GM23338 (cell line): ENCODE data around the gene ZNF653. TPM values are rescaled to one million over a fixed set of nuclear protein-coding genes. Genes with fewer than 3 reads are reported as not detected.

Experiments used
- ATAC-seq: fragments of 200-7000 bp; cut with Tn5 transposase; 3 replicates; pipeline ENCODE4 v1.9.1; 2020
- DNase-seq: peaks from one replicate; pipeline ENCODE4 v3.0.0-alpha.2; 2015; ENCODE audit warnings: low spot score
- H2AFZ ChIP-seq: fragments of 200-600 bp; sonication (generic); 2 replicates; pipeline ENCODE4 v1.8.0; 2016; ENCODE audit warnings: antibody characterized with exemption, mild to moderate bottlenecking, moderate library complexity
- H3F3A ChIP-seq: fragments of 200-600 bp; sonication (generic); replicated peaks from 2 replicates; pipeline ENCODE4 v1.8.0; 2017; ENCODE audit warnings: antibody characterized with exemption, mixed run types, low read depth
- H3K27ac ChIP-seq: fragments of 200-600 bp; sonication (generic); 2 replicates; pipeline ENCODE4 v1.6.1; 2016; ENCODE audit warnings: low read depth
- H3K27me3 ChIP-seq: fragments of 200-600 bp; sonication (generic); 2 replicates; pipeline ENCODE4 v1.8.0; 2016; ENCODE audit warnings: mild to moderate bottlenecking, mixed run types, moderate library complexity; ENCODE audit not compliant: insufficient read depth
- H3K36me3 ChIP-seq: fragments of 200-600 bp; sonication (generic); 2 replicates; pipeline ENCODE4 v1.8.0; 2016; ENCODE audit warnings: mild to moderate bottlenecking; ENCODE audit not compliant: insufficient read depth
- H3K4me1 ChIP-seq: fragments of 200-600 bp; sonication (generic); 2 replicates; pipeline ENCODE4 v1.8.0; 2016; ENCODE audit warnings: mild to moderate bottlenecking, moderate library complexity; ENCODE audit not compliant: insufficient read depth
- H3K4me2 ChIP-seq: fragments of 200-600 bp; sonication (generic); 2 replicates; pipeline ENCODE4 v1.7.1; 2017; ENCODE audit warnings: mixed run types
- H3K4me3 ChIP-seq: fragments of 200-600 bp; sonication (generic); 2 replicates; pipeline ENCODE4 v1.6.1; 2016; ENCODE audit warnings: mixed run types
- H3K79me2 ChIP-seq: fragments of 200-600 bp; sonication (generic); replicated peaks from 2 replicates; pipeline ENCODE4 v1.8.0; 2017; ENCODE audit warnings: mild to moderate bottlenecking; ENCODE audit not compliant: insufficient read depth
- H3K9me2 ChIP-seq: fragments of 200-600 bp; sonication (generic); 2 replicates; pipeline ENCODE4 v1.8.0; 2017; ENCODE audit not compliant: insufficient read depth
- H4K20me1 ChIP-seq: fragments of 200-600 bp; sonication (generic); replicated peaks from 2 replicates; pipeline ENCODE4 v1.8.0; 2017; ENCODE audit warnings: mild to moderate bottlenecking; ENCODE audit not compliant: insufficient read depth
- H3K27ac Mint-ChIP-seq: 2 replicates; pipeline ENCODE4 v1.8.0; 2020; ENCODE audit warnings: inconsistent platforms, mild to moderate bottlenecking, moderate library complexity, mixed read lengths
- H3K27me3 Mint-ChIP-seq: 3 replicates; pipeline ENCODE4 v1.8.0; 2022; ENCODE audit warnings: low read depth, mild to moderate bottlenecking, moderate library complexity, mixed read lengths, inconsistent platforms; ENCODE audit not compliant: insufficient read depth, poor library complexity
- H3K36me3 Mint-ChIP-seq: 3 replicates; pipeline ENCODE4 v1.8.0; 2021; ENCODE audit warnings: low read depth, mild to moderate bottlenecking, inconsistent platforms, moderate library complexity, mixed read lengths
- H3K4me1 Mint-ChIP-seq: 3 replicates; pipeline ENCODE4 v1.8.0; 2020; ENCODE audit warnings: mild to moderate bottlenecking, inconsistent platforms, mixed read lengths
- H3K4me3 Mint-ChIP-seq: 3 replicates; pipeline ENCODE4 v1.8.0; 2021; ENCODE audit warnings: moderate library complexity, mild to moderate bottlenecking, inconsistent platforms, mixed read lengths
- H3K9me3 Mint-ChIP-seq: 3 replicates; pipeline ENCODE4 v1.8.0; 2020; ENCODE audit warnings: moderate library complexity, mild to moderate bottlenecking, inconsistent platforms, mixed read lengths
- CREB1 ChIP-seq: fragments of 250-450 bp; sonication (Bioruptor Pico); IDR thresholded peaks from 2 replicates; pipeline ENCODE4 v1.5.0; 2020; ENCODE audit warnings: low read depth, mild to moderate bottlenecking, moderate library complexity
- CTCF ChIP-seq, 2 experiments: fragments of 200-600 bp in 1 of 2; sonication (generic) in 1 of 2; conservative IDR thresholded peaks; 2 replicates each; pipeline versions ENCODE4 v1.5.1 to v1.6.1; 2016 to 2017; ENCODE audit warnings: antibody characterized with exemption in 2 of 2, low read depth in 2 of 2, mild to moderate bottlenecking in 2 of 2, moderate library complexity in 1 of 2
- ETS1 ChIP-seq: IDR thresholded peaks from 2 replicates; pipeline ENCODE4 v1.6.1; 2016; ENCODE audit warnings: antibody characterized with exemption
- POLR2AphosphoS5 ChIP-seq: IDR thresholded peaks from 2 replicates; pipeline ENCODE4 v1.6.1; 2016; ENCODE audit warnings: antibody characterized with exemption, low read depth
- REST ChIP-seq: IDR thresholded peaks from one replicate; pipeline ENCODE4 v1.6.1; 2018; ENCODE audit warnings: antibody characterized with exemption; ENCODE audit not compliant: unreplicated experiment
- STAT1 ChIP-seq: IDR thresholded peaks from one replicate; pipeline ENCODE4 v1.6.1; 2016; ENCODE audit warnings: antibody characterized with exemption; ENCODE audit not compliant: unreplicated experiment
- ZNF114 ChIP-seq: fragments of 250-450 bp; sonication (Bioruptor Pico); IDR thresholded peaks from 2 replicates; pipeline ENCODE4 v1.5.0; 2020; ENCODE audit warnings: mild to moderate bottlenecking, moderate library complexity
- ZNF462 ChIP-seq: fragments of 250-450 bp; sonication (Bioruptor Pico); IDR thresholded peaks from 2 replicates; pipeline ENCODE4 v1.5.0; 2020; ENCODE audit warnings: mild to moderate bottlenecking, moderate library complexity
- long read RNA-seq: library from polyadenylated mRNA; unstranded; transcript quantifications from one replicate; pipeline ENCODE4 v2.0.0, GENCODE V29; 2020; ENCODE audit not compliant: unreplicated experiment
- polyA plus RNA-seq: library from polyadenylated mRNA; unstranded; fragments of >200 nt; fragmentation: Nextera tagmentation; extraction: Ambion mirVana; gene quantifications from 2 replicates; pipeline ENCODE4 v1.2.1, GENCODE V29; 2016
- total RNA-seq: library from RNA; depleted of rRNA; stranded (reverse); fragments of >200 nt; shearing (Covaris generic); gene quantifications from 2 replicates; pipeline ENCODE4 v1.2.3, GENCODE V29; 2014; rRNA removed

Gene ZNF653
- total RNA-seq (4.9 and 5.3 TPM in 2 replicates), polyA plus RNA-seq (2.5 and 4.1 TPM in 2 replicates)
- long read RNA-seq: 0 reads

GRCh38 chr19:11505504-11506100, at the start of gene ZNF653:
TSS of gene ZNF653 (minus strand) at chr19:11505839. CDS start at chr19:11505786, 53 bp downstream.
- H3K4me3 Mint-ChIP-seq: peak within 1 kb of the TSS; percentile 90
- H3K4me1 Mint-ChIP-seq: peaks cover 8% of the 10 kb centered on the region; the same call in 2 of the 3 replicates
- H3K9me3 Mint-ChIP-seq: no peaks in the 10 kb centered on the region
- Histone ChIP-seq H3K4me1 (peaks cover 6% of the 10 kb centered on the region), H3K36me3 (no peaks in the 10 kb centered on the region), H3K27ac (peak within 1 kb of the TSS; percentile 74; the same call in 1 of the 2 replicates), H3K27me3 (no peaks in the 10 kb centered on the region), H3K79me2 (0 out of 2 replicates have a peak, but pooled peaks cover 6% of the 10 kb centered on the region), H3K4me3 (peak within 1 kb of the TSS; percentile 80), H2AFZ (peak within 1 kb of the TSS; percentile 8; the same call in 1 of the 2 replicates), H3K4me2 (peak within 1 kb of the TSS; percentile 93), H4K20me1 (0 out of 2 replicates have a peak, but pooled peaks cover 4% of the 10 kb centered on the region), H3K9me2 (no peaks in the 10 kb centered on the region), H3F3A (no peaks in the 10 kb centered on the region)
- peaks cover 16% of the 10 kb centered on the region for H3K27me3 Mint-ChIP-seq
- TF ChIP-seq STAT1 (no peak), CTCF (conservative IDR thresholded peaks at IDR 0.05; ENCODE audit: low read depth in 2 of 2) (no peak), POLR2AphosphoS5 (peak; percentile 71), REST (no peak), ZNF462 (CRISPR knock-in tag) (no peak), ZNF114 (CRISPR knock-in tag) (no peak), CREB1 (CRISPR knock-in tag) (peak; percentile 96), ETS1 (peak; percentile 65; the same call in 1 of the 2 replicates)
- DNase-seq (peak; percentile 98), ATAC-seq (peak; percentile 48)
- peak within 1 kb of the TSS; percentile 94 for H3K27ac Mint-ChIP-seq
- no peaks in the 10 kb centered on the region; the same call in 1 of the 3 replicates for H3K36me3 Mint-ChIP-seq
